NCI-H2081 treated with DMSO at 0.1 percent for 48 hours (cell line): Measurements from ENCODE around the gene GALNT7.
A peak's percentile ranks its signal among the peaks of the same experiment; 100 is the strongest.

Experiments
- DNase-seq: peaks from one replicate; lab custom pipeline; 2025; lab: John Stamatoyannopoulos, UW

The GALNT7 gene

GRCh38 chr4:173307778-173308177, 139.2 kb downstream of the GALNT7 start:
- DNase-seq: no peak

- no peak for DNase-seq
Measured at GRCh38 chr4:173311368-173311767, 142.8 kb downstream of the GALNT7 start.

GRCh38 chr4:173314715-173315114, 146.1 kb downstream of the GALNT7 start:
- no peak for DNase-seq

- DNase-seq: no peak
Measured at GRCh38 chr4:173316060-173316459, 147.4 kb downstream of the GALNT7 start.

GRCh38 chr4:173317004-173317403, 148.4 kb downstream of the GALNT7 start:
- DNase-seq: no peak

- no peak for DNase-seq
Measured at GRCh38 chr4:173318240-173318639, 149.6 kb downstream of the GALNT7 start.

GRCh38 chr4:173318648-173319211, 150.1 kb downstream of the GALNT7 start:
- DNase-seq: no peak

- no peak for DNase-seq
Measured at GRCh38 chr4:173319696-173320095, 151.1 kb downstream of the GALNT7 start.

- no peak for DNase-seq
Measured at GRCh38 chr4:173325007-173325736, 156.6 kb downstream of the GALNT7 start.

- no peak for DNase-seq
Measured at GRCh38 chr4:173328236-173328901, 159.8 kb downstream of the GALNT7 start.

- DNase-seq: no peak
Measured at GRCh38 chr4:173330590-173330989, 162.0 kb downstream of the GALNT7 start.

- no peak for DNase-seq
Measured at GRCh38 chr4:173332021-173332487, 163.4 kb downstream of the GALNT7 start.

GRCh38 chr4:173332963-173333657, 164.5 kb downstream of the GALNT7 start:
- no peak for DNase-seq

GRCh38 chr4:173333658-173334084, 165.1 kb downstream of the GALNT7 start:
- no peak for DNase-seq

GRCh38 chr4:173334085-173334890, 165.7 kb downstream of the GALNT7 start, which contains the start of gene HMGB2:
HMGB2 (minus strand) TSS chr4:173334358; CDS start chr4:173333649, 709 bp downstream.
- DNase-seq: peak; percentile 96

- DNase-seq: peak; percentile 51
Measured at GRCh38 chr4:173334891-173335752, 166.5 kb downstream of the GALNT7 start.

- no peak for DNase-seq
Measured at GRCh38 chr4:173337463-173337862, 168.9 kb downstream of the GALNT7 start.

GRCh38 chr4:173343832-173344397, 175.3 kb downstream of the GALNT7 start:
- DNase-seq: no peak

GRCh38 chr4:173345648-173346047, 177.0 kb downstream of the GALNT7 start:
- no peak for DNase-seq

- no peak for DNase-seq
Measured at GRCh38 chr4:173346074-173346473, 177.5 kb downstream of the GALNT7 start.
